Mucosa of gallbladder (tissue), 1 donor: ENCODE results near the gene MAGEC3. TPM values are rescaled to one million over a fixed set of nuclear protein-coding genes. Genes with fewer than 3 reads are reported as not detected.

Experiments
- DNase-seq: peaks from one replicate; pipeline ENCODE4 v3.0.0-alpha.2; 2020; ENCODE audit warnings: low spot score
- total RNA-seq: library from RNA; stranded (reverse); gene quantifications from one replicate; pipeline ENCODE4 v1.2.1, GENCODE V29; 2021
- donor health status: DM: no; HTN: no; CAD: no.

The MAGEC3 gene
- total RNA-seq, 1 donor from 2014 or later: not detected

DNA sequence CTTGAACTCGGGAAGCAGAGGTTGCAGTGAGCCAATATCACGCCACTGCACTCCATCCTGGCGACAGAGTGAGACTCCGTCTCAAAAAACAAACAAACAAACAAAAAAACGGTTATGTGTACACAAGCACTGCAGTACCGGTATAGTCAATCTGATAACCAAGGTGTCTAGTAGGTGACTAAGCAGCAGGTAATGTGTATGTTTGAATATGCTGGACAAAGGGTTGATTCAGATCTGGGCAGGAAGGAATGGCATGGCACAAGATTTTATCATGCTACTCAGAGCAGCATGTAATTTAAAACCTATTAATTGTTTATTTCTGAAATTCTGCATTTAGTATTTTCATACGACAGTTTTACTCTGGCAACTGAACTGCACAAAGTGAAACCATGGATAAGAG is 107.3 kb downstream of the MAGEC3 start:
- no peak for DNase-seq

DNA sequence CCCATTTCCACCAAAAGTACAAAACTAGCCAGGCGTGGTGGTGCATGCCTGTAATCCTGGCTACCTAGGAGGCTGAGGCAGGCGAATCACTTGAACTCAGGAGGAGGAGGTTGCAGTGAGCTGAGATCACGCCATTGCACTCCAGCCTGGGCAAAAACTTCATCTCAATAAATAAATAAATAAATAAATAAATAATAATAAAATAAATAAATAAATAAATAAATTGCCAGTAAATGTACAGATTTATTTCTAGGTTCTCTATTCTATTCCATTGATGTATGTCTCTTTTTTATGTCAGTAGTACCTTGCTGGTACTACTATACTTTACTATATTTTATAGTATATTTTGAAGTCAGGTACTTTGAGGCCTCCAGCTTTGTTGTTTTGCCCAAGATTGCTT is 109.2 kb downstream of the MAGEC3 start:
- no peak for DNase-seq

Other genes with a start within 250 kb of the MAGEC3 start
- gene SPANXA2, start 248.6 kb upstream of the MAGEC3 start, total RNA-seq: not detected
- not detected for gene SPANXD, start 139.6 kb upstream of the MAGEC3 start, total RNA-seq
- gene MAGEC1, start 65.6 kb downstream of the MAGEC3 start, total RNA-seq: not detected